ENCODE measurements around the gene CCDC13. TPM values are rescaled to one million over a fixed set of nuclear protein-coding genes. Genes with fewer than 3 reads are reported as not detected.
A peak's percentile ranks its signal among the peaks of the same experiment; 100 is the strongest.

The CCDC13 gene
- total RNA-seq, 1 donor from 2014 or later, result 2.4 TPM

GRCh38 chr3:42756681-42757213, 16.3 kb downstream of the CCDC13 start:
- no peak overlapping the region for H3K4me3 Mint-ChIP-seq
- peaks cover 6% of the 10 kb centered on the region for H3K36me3 Mint-ChIP-seq
- no peaks in the 10 kb centered on the region for H3K27me3 Mint-ChIP-seq
- no peak for TF ChIP-seq CTCF (conservative IDR thresholded peaks at IDR 0.05)
- no peaks in the 10 kb centered on the region for H3K9me3 Mint-ChIP-seq
- no peak for DNase-seq (ENCODE audit: extremely low spot score, unreplicated experiment)
- no peak overlapping the region for H3K27ac Mint-ChIP-seq
- H3K4me1 Mint-ChIP-seq (ENCODE audit: unreplicated experiment), result no peaks in the 10 kb centered on the region

DNA sequence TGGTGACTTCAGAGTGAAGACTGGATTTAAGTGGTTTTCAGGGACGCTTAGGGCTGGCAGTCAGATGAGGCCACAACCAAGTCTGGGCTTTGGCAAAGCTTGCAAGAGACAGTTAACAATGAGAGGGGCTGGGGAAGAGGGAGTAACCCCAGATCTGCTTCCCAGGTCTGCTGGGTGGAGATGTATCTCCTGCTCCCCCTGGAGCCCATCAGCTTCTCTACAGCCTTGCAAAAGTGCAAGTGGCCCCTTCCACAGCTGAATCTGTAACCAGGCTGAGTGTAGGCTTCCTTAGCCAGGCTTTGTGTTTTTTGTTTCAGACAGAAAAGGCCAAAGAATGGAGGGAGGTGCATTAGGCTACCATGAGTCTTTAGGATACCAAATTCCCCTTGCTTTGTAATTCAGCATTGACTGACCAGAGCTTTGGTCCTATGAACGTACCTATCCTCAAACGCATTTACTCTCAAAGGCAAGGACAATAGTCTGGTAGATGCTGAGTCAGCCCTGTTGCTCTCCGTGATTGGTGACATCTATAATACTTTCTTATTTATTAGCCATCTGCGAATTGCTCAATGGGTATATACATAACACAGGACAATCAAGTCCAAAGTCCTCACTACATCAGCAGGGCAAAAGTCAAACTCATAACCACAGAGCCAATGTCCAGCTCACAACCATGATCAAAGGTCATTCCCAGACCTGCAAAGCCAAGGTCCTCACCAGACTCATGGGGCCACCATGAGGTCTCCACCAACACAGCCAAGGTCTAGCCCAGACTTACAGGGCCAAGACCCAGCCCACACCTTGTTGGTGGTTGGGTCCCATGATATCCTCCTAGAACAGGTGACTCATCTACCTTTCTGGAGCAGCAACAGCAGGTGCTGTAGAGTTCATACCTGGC, 17.1 kb downstream of the CCDC13 start:
- Mint-ChIP-seq H3K4me1 (ENCODE audit: unreplicated experiment) (no peaks in the 10 kb centered on the region), H3K27ac (no peak overlapping the region), H3K4me3 (no peak overlapping the region), H3K9me3 (no peaks in the 10 kb centered on the region), H3K27me3 (no peaks in the 10 kb centered on the region), H3K36me3 (no peaks in the 10 kb centered on the region)
- no peak for DNase-seq (ENCODE audit: extremely low spot score, unreplicated experiment)
- peak; percentile 59 for TF ChIP-seq CTCF (conservative IDR thresholded peaks at IDR 0.05)

DNA sequence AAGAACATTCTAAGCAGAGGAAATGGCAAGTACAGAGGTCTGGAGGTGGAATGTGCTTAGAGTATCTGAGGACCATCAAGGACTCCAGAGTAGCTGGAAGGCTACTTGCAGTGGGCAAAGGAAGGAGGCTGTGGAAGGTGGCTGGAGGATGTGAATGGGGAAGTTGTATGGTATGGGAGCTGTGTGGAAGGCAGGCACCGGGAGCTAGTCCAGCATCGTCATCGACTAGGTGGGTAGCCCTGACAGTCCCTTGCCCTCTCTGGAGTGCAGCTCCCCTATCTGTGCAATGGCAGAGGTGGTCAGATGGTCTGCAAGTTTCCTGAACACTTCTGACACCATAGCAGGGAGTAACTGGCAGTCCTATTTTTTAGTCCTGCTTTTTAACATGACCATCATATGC, 19.3 kb downstream of the CCDC13 start:
- TF ChIP-seq CTCF (conservative IDR thresholded peaks at IDR 0.05), result no peak
- no peak for DNase-seq (ENCODE audit: extremely low spot score, unreplicated experiment)
- H3K4me1 Mint-ChIP-seq (ENCODE audit: unreplicated experiment), result no peaks in the 10 kb centered on the region
- no peak overlapping the region for H3K4me3 Mint-ChIP-seq
- no peaks in the 10 kb centered on the region for H3K9me3 Mint-ChIP-seq
- no peaks in the 10 kb centered on the region for H3K36me3 Mint-ChIP-seq
- H3K27ac Mint-ChIP-seq, result no peak overlapping the region
- no peaks in the 10 kb centered on the region for H3K27me3 Mint-ChIP-seq

DNA sequence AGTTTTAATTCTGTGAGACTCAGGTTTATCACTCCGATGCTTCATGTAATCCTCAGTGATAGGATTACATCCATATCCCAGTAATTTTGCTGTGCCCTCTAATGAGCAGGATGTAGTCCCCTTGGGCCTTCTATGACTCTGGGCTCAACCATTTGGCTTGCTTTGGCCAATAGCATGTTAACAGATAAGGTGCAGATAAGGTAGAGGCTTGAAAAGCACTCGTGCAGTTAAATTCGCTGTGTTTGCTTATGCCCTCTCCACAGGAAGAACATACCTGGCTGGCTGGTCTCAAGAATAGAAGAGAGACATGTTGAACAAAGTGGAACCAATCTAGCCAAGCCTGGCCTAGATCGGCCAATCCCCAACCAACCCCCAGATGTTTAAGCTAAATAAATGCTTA, 20.1 kb downstream of the CCDC13 start:
- H3K27ac Mint-ChIP-seq, result no peak overlapping the region
- H3K9me3 Mint-ChIP-seq, result no peaks in the 10 kb centered on the region
- no peak overlapping the region for H3K4me3 Mint-ChIP-seq
- H3K27me3 Mint-ChIP-seq, result no peaks in the 10 kb centered on the region
- no peak for DNase-seq (ENCODE audit: extremely low spot score, unreplicated experiment)
- TF ChIP-seq CTCF (conservative IDR thresholded peaks at IDR 0.05), result no peak
- H3K36me3 Mint-ChIP-seq, result no peaks in the 10 kb centered on the region
- no peaks in the 10 kb centered on the region for H3K4me1 Mint-ChIP-seq (ENCODE audit: unreplicated experiment)

DNA sequence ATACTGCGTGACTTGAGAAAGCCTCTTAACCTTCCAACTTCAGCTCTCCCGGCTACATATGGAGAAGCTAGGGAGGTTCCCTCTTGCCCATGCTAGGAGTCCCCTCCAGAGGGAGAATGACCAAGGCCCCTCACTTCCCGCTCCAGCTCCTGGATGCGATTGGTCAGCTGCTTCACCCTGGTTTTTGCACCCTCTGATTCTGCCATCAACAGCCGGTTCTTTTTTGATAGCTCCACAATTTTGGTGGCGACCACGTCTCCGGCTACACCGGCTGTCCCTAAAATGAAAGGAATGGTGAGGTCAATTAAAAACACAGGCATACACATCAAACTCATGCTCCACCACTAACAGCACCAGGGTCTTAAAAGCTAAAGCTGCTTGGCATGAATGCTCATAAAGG, 20.6 kb downstream of the CCDC13 start:
- Mint-ChIP-seq H3K27ac (no peak overlapping the region), H3K4me1 (ENCODE audit: unreplicated experiment) (no peaks in the 10 kb centered on the region), H3K4me3 (no peak overlapping the region), H3K36me3 (no peaks in the 10 kb centered on the region), H3K9me3 (no peaks in the 10 kb centered on the region), H3K27me3 (no peaks in the 10 kb centered on the region)
- no peak for DNase-seq (ENCODE audit: extremely low spot score, unreplicated experiment)
- TF ChIP-seq CTCF (conservative IDR thresholded peaks at IDR 0.05), result no peak

All from type B pancreatic cell (in vitro differentiated cells).